GM23338 (cell line): ENCODE measurements around the gene PPIF. TPM values are rescaled to one million over a fixed set of nuclear protein-coding genes. Genes with fewer than 3 reads are reported as not detected.

Source experiments
- ATAC-seq: fragments of 200-7000 bp; cut with Tn5 transposase; 3 replicates; pipeline ENCODE4 v1.9.1; 2020
- DNase-seq: peaks from one replicate; pipeline ENCODE4 v3.0.0-alpha.2; 2015; ENCODE audit warnings: low spot score
- H2AFZ ChIP-seq: fragments of 200-600 bp; sonication (generic); 2 replicates; pipeline ENCODE4 v1.8.0; 2016; ENCODE audit warnings: antibody characterized with exemption, mild to moderate bottlenecking, moderate library complexity
- H3F3A ChIP-seq: fragments of 200-600 bp; sonication (generic); replicated peaks from 2 replicates; pipeline ENCODE4 v1.8.0; 2017; ENCODE audit warnings: antibody characterized with exemption, mixed run types, low read depth
- H3K27ac ChIP-seq: fragments of 200-600 bp; sonication (generic); 2 replicates; pipeline ENCODE4 v1.6.1; 2016; ENCODE audit warnings: low read depth
- H3K27me3 ChIP-seq: fragments of 200-600 bp; sonication (generic); 2 replicates; pipeline ENCODE4 v1.8.0; 2016; ENCODE audit warnings: mild to moderate bottlenecking, mixed run types, moderate library complexity; ENCODE audit not compliant: insufficient read depth
- H3K36me3 ChIP-seq: fragments of 200-600 bp; sonication (generic); 2 replicates; pipeline ENCODE4 v1.8.0; 2016; ENCODE audit warnings: mild to moderate bottlenecking; ENCODE audit not compliant: insufficient read depth
- H3K4me1 ChIP-seq: fragments of 200-600 bp; sonication (generic); 2 replicates; pipeline ENCODE4 v1.8.0; 2016; ENCODE audit warnings: mild to moderate bottlenecking, moderate library complexity; ENCODE audit not compliant: insufficient read depth
- H3K4me2 ChIP-seq: fragments of 200-600 bp; sonication (generic); 2 replicates; pipeline ENCODE4 v1.7.1; 2017; ENCODE audit warnings: mixed run types
- H3K4me3 ChIP-seq: fragments of 200-600 bp; sonication (generic); 2 replicates; pipeline ENCODE4 v1.6.1; 2016; ENCODE audit warnings: mixed run types
- H3K79me2 ChIP-seq: fragments of 200-600 bp; sonication (generic); replicated peaks from 2 replicates; pipeline ENCODE4 v1.8.0; 2017; ENCODE audit warnings: mild to moderate bottlenecking; ENCODE audit not compliant: insufficient read depth
- H3K9me2 ChIP-seq: fragments of 200-600 bp; sonication (generic); 2 replicates; pipeline ENCODE4 v1.8.0; 2017; ENCODE audit not compliant: insufficient read depth
- H4K20me1 ChIP-seq: fragments of 200-600 bp; sonication (generic); replicated peaks from 2 replicates; pipeline ENCODE4 v1.8.0; 2017; ENCODE audit warnings: mild to moderate bottlenecking; ENCODE audit not compliant: insufficient read depth
- H3K27ac Mint-ChIP-seq: 2 replicates; pipeline ENCODE4 v1.8.0; 2020; ENCODE audit warnings: inconsistent platforms, mild to moderate bottlenecking, moderate library complexity, mixed read lengths
- H3K27me3 Mint-ChIP-seq: 3 replicates; pipeline ENCODE4 v1.8.0; 2022; ENCODE audit warnings: low read depth, mild to moderate bottlenecking, moderate library complexity, mixed read lengths, inconsistent platforms; ENCODE audit not compliant: insufficient read depth, poor library complexity
- H3K36me3 Mint-ChIP-seq: 3 replicates; pipeline ENCODE4 v1.8.0; 2021; ENCODE audit warnings: low read depth, mild to moderate bottlenecking, inconsistent platforms, moderate library complexity, mixed read lengths
- H3K4me1 Mint-ChIP-seq: 3 replicates; pipeline ENCODE4 v1.8.0; 2020; ENCODE audit warnings: mild to moderate bottlenecking, inconsistent platforms, mixed read lengths
- H3K4me3 Mint-ChIP-seq: 3 replicates; pipeline ENCODE4 v1.8.0; 2021; ENCODE audit warnings: moderate library complexity, mild to moderate bottlenecking, inconsistent platforms, mixed read lengths
- H3K9me3 Mint-ChIP-seq: 3 replicates; pipeline ENCODE4 v1.8.0; 2020; ENCODE audit warnings: moderate library complexity, mild to moderate bottlenecking, inconsistent platforms, mixed read lengths
- CREB1 ChIP-seq: fragments of 250-450 bp; sonication (Bioruptor Pico); IDR thresholded peaks from 2 replicates; pipeline ENCODE4 v1.5.0; 2020; ENCODE audit warnings: low read depth, mild to moderate bottlenecking, moderate library complexity
- CTCF ChIP-seq, 2 experiments: fragments of 200-600 bp in 1 of 2; sonication (generic) in 1 of 2; conservative IDR thresholded peaks; 2 replicates each; pipeline versions ENCODE4 v1.5.1 to v1.6.1; 2016 to 2017; ENCODE audit warnings: antibody characterized with exemption in 2 of 2, low read depth in 2 of 2, mild to moderate bottlenecking in 2 of 2, moderate library complexity in 1 of 2
- ETS1 ChIP-seq: IDR thresholded peaks from 2 replicates; pipeline ENCODE4 v1.6.1; 2016; ENCODE audit warnings: antibody characterized with exemption
- EZH2 ChIP-seq: fragments of 200-600 bp; sonication (generic); IDR thresholded peaks from one replicate; pipeline ENCODE4 v1.8.0; 2017; ENCODE audit warnings: antibody characterized with exemption, mild to moderate bottlenecking, low read depth; ENCODE audit not compliant: unreplicated experiment
- EZH2phosphoT487 ChIP-seq: fragments of 200-600 bp; sonication (generic); IDR thresholded peaks from one replicate; pipeline ENCODE4 v1.8.1; 2018; ENCODE audit warnings: antibody characterized with exemption; ENCODE audit not compliant: unreplicated experiment
- NANOG ChIP-seq: IDR thresholded peaks from 2 replicates; pipeline ENCODE4 v1.6.1; 2016; ENCODE audit warnings: antibody characterized with exemption, borderline replicate concordance
- REST ChIP-seq: IDR thresholded peaks from one replicate; pipeline ENCODE4 v1.6.1; 2018; ENCODE audit warnings: antibody characterized with exemption; ENCODE audit not compliant: unreplicated experiment
- ZNF114 ChIP-seq: fragments of 250-450 bp; sonication (Bioruptor Pico); IDR thresholded peaks from 2 replicates; pipeline ENCODE4 v1.5.0; 2020; ENCODE audit warnings: mild to moderate bottlenecking, moderate library complexity
- polyA plus RNA-seq: library from polyadenylated mRNA; unstranded; fragments of >200 nt; fragmentation: Nextera tagmentation; extraction: Ambion mirVana; gene quantifications from 2 replicates; pipeline ENCODE4 v1.2.1, GENCODE V29; 2016
- total RNA-seq: library from RNA; depleted of rRNA; stranded (reverse); fragments of >200 nt; shearing (Covaris generic); gene quantifications from 2 replicates; pipeline ENCODE4 v1.2.3, GENCODE V29; 2014

The PPIF gene
- total and polyA plus RNA-seq, 2 experiments from 2014 or later = 32.1 to 43.6 TPM

GRCh38 chr10:79374312-79375191 is 27.3 kb downstream of the PPIF start:
- Mint-ChIP-seq H3K27ac (no peak overlapping the region), H3K36me3 (no peaks in the 10 kb centered on the region), H3K9me3 (peaks cover 11% of the 10 kb centered on the region; the same call in 2 of the 3 replicates), H3K4me3 (no peak overlapping the region), H3K4me1 (peaks cover 3% of the 10 kb centered on the region; the same call in 1 of the 3 replicates), H3K27me3 (peaks cover 5% of the 10 kb centered on the region)
- no peaks in the 10 kb centered on the region for H3K9me2 ChIP-seq
- no peaks in the 10 kb centered on the region for H3K27me3 ChIP-seq
- H3K4me3 ChIP-seq = no peak overlapping the region
- peak; percentile 86 for DNase-seq
- TF ChIP-seq CTCF (conservative IDR thresholded peaks at IDR 0.05; ENCODE audit: low read depth in 2 of 2) (peak; percentile 93 to 97), NANOG (no peak)
- H3K79me2 ChIP-seq = no peaks in the 10 kb centered on the region
- ATAC-seq = peak; percentile 91
- H3K27ac ChIP-seq = no peak overlapping the region
- H3K4me1 ChIP-seq = no peaks in the 10 kb centered on the region
- H3K36me3 ChIP-seq = no peaks in the 10 kb centered on the region
- H3F3A ChIP-seq = no peaks in the 10 kb centered on the region; the same call in 1 of the 2 replicates
- H4K20me1 ChIP-seq = no peaks in the 10 kb centered on the region
- H2AFZ ChIP-seq = no peak overlapping the region
- H3K4me2 ChIP-seq = no peak overlapping the region

- Histone ChIP-seq H3K4me2 (no peak overlapping the region), H3K9me2 (no peaks in the 10 kb centered on the region), H3K27me3 (no peaks in the 10 kb centered on the region), H3K27ac (no peak overlapping the region), H2AFZ (no peak overlapping the region), H3K36me3 (no peaks in the 10 kb centered on the region), H3K79me2 (no peaks in the 10 kb centered on the region), H4K20me1 (no peaks in the 10 kb centered on the region), H3K4me1 (no peaks in the 10 kb centered on the region), H3F3A (no peaks in the 10 kb centered on the region; the same call in 1 of the 2 replicates), H3K4me3 (no peak overlapping the region)
- H3K4me1 Mint-ChIP-seq = peaks cover 3% of the 10 kb centered on the region; the same call in 1 of the 3 replicates
- peaks cover 6% of the 10 kb centered on the region; the same call in 2 of the 3 replicates for H3K9me3 Mint-ChIP-seq
- H3K27me3 Mint-ChIP-seq = peaks cover 5% of the 10 kb centered on the region
- no peak for DNase-seq
- H3K4me3 Mint-ChIP-seq = no peak overlapping the region
- no peak overlapping the region for H3K27ac Mint-ChIP-seq
- no peak for ATAC-seq
- H3K36me3 Mint-ChIP-seq = no peaks in the 10 kb centered on the region
- TF ChIP-seq EZH2phosphoT487 (no peak), ETS1 (no peak), REST (no peak), EZH2 (no peak), CREB1 (CRISPR knock-in tag) (no peak), ZNF114 (no peak), CTCF (conservative IDR thresholded peaks at IDR 0.05; ENCODE audit: low read depth in 2 of 2) (no peak)
These were observed 28.2 kb downstream of the PPIF start for GRCh38 chr10:79375321-79376077.
